PFSK-1 (cell line): ENCODE measurements around the gene ATF1.

Experiments used
- POLR2AphosphoS5 ChIP-seq: IDR thresholded peaks from 2 replicates; pipeline ENCODE4 v1.6.1; 2012; ENCODE audit warnings: low read depth, mild to moderate bottlenecking, control low read depth, low read length, moderate library complexity
- SIN3A ChIP-seq: IDR thresholded peaks from 2 replicates; pipeline ENCODE4 v1.6.1; 2012; ENCODE audit warnings: mild to moderate bottlenecking, low read length, moderate library complexity, borderline replicate concordance; ENCODE audit not compliant: insufficient read depth

DNA sequence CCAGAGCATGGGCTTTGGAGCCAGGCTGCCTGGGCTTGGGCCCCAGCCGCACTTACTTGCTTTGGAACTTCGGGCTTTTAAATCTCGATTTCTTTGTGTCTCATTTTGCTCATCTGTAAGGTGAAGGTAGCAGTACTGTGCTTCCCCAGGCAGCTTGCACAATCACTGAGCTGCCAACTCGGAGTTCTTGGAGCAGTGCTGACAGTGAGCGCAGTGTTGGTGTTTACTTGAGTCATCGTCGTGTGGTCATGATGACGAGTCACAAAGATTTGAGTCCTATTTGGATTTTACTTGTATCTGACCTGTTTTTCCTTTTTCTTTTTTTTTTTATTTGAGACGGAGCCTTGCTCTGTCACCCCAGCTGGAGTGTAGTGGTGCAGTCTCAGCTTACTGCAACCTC lies 31.3 kb upstream of the ATF1 start:
- TF ChIP-seq SIN3A, result no peak
- TF ChIP-seq POLR2AphosphoS5, result no peak
